GM12878 (cell line): ENCODE measurements around the gene RPL22L1.
A peak's percentile ranks its signal among the peaks of the same experiment; 100 is the strongest.

Experiments used
- EP300 ChIP-seq, 2 experiments: fragments of 150-350 bp in 1 of 2; IDR thresholded peaks; 2 replicates each; pipeline ENCODE4 v1.6.1; 2011 to 2012; ENCODE audit warnings: low read depth in 2 of 2, low read length in 2 of 2, borderline replicate concordance in 1 of 2, improper control_type of control experiment in 1 of 2, inconsistent platforms in 1 of 2; ENCODE audit not compliant: control insufficient read depth in 1 of 2
- FOXK2 ChIP-seq: fragments of 450-650 bp; IDR thresholded peaks from 2 replicates; pipeline ENCODE4 v1.6.1; 2017; ENCODE audit warnings: mild to moderate bottlenecking, moderate library complexity
- GABPA ChIP-seq: IDR thresholded peaks from 2 replicates; pipeline ENCODE4 v1.6.1; 2014; ENCODE audit warnings: antibody characterized with exemption, low read depth, mild to moderate bottlenecking, inconsistent platforms
- NR2C2 ChIP-seq: IDR thresholded peaks from 2 replicates; pipeline ENCODE4 v1.6.1; 2011; ENCODE audit warnings: borderline replicate concordance, low read depth; ENCODE audit not compliant: control insufficient read depth, insufficient read length
- POLR2A ChIP-seq: IDR thresholded peaks from 2 replicates; pipeline ENCODE4 v1.6.1; 2011; ENCODE audit warnings: low read depth, mild to moderate bottlenecking, low read length
- POLR2AphosphoS2 ChIP-seq: IDR thresholded peaks from 2 replicates; pipeline ENCODE4 v1.6.1; 2011; ENCODE audit warnings: low read depth, mild to moderate bottlenecking, low read length, improper control_type of control experiment, moderate library complexity
- SP1 ChIP-seq: IDR thresholded peaks from one replicate; pipeline ENCODE4 v1.6.1; 2011; ENCODE audit warnings: low read depth, low read length
- TAF1 ChIP-seq: IDR thresholded peaks from 2 replicates; pipeline ENCODE4 v1.6.1; 2011; ENCODE audit warnings: mild to moderate bottlenecking, low read depth, low read length, borderline replicate concordance
- YY1 ChIP-seq: IDR thresholded peaks from 2 replicates; pipeline ENCODE4 v1.6.1; 2011; ENCODE audit warnings: low read depth, mild to moderate bottlenecking, low read length
- TF ChIP-seq, protein P1 (sequence below): IDR thresholded peaks from 2 replicates; pipeline ENCODE4 v1.6.1; 2012; ENCODE audit warnings: low read depth, low read length, improper control_type of control experiment
- TF ChIP-seq, protein P2 (sequence below), 3 experiments: IDR thresholded peaks in 2 of 3; conservative IDR thresholded peaks in 1 of 3; 2 replicates each; pipeline ENCODE4 v1.5.1; 2011; ENCODE audit warnings: low read depth in 3 of 3, low read length in 3 of 3, mild to moderate bottlenecking in 3 of 3, control low read depth in 2 of 3, moderate library complexity in 2 of 3, inconsistent platforms in 1 of 3, mixed read lengths in 1 of 3; ENCODE audit not compliant: control insufficient read depth in 2 of 3, insufficient read depth in 1 of 3; ENCODE audit errors: extremely low read depth in 1 of 3

GRCh38 chr3:170869645-170870593 lies at the start of gene RPL22L1:
- TF ChIP-seq POLR2AphosphoS2, result peak; percentile 98
- peak; percentile 94 for TF ChIP-seq YY1
- peak in 1 of 2 experiments; percentile 14; a peak in 1 of 4 replicates for TF ChIP-seq EP300 (IDR thresholded peaks at IDR 0.05; ENCODE audit: borderline replicate concordance in 1 of 2, control insufficient read depth in 1 of 2, low read depth in 2 of 2, low read length in 2 of 2)
- TF ChIP-seq GABPA, result 0 out of 2 replicates have a peak, but pooled peaks have one; percentile 14
- no peak for TF ChIP-seq SP1
- TF ChIP-seq POLR2A, result peak; percentile 100
- TF ChIP-seq NR2C2, result no peak
- no peak for TF ChIP-seq FOXK2
- peak; percentile 97 for TF ChIP-seq TAF1
- TF ChIP-seq, protein P1, sequence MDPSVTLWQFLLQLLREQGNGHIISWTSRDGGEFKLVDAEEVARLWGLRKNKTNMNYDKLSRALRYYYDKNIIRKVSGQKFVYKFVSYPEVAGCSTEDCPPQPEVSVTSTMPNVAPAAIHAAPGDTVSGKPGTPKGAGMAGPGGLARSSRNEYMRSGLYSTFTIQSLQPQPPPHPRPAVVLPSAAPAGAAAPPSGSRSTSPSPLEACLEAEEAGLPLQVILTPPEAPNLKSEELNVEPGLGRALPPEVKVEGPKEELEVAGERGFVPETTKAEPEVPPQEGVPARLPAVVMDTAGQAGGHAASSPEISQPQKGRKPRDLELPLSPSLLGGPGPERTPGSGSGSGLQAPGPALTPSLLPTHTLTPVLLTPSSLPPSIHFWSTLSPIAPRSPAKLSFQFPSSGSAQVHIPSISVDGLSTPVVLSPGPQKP, result peak; percentile 57; the same call in 1 of the 2 replicates
- TF ChIP-seq, protein P2, sequence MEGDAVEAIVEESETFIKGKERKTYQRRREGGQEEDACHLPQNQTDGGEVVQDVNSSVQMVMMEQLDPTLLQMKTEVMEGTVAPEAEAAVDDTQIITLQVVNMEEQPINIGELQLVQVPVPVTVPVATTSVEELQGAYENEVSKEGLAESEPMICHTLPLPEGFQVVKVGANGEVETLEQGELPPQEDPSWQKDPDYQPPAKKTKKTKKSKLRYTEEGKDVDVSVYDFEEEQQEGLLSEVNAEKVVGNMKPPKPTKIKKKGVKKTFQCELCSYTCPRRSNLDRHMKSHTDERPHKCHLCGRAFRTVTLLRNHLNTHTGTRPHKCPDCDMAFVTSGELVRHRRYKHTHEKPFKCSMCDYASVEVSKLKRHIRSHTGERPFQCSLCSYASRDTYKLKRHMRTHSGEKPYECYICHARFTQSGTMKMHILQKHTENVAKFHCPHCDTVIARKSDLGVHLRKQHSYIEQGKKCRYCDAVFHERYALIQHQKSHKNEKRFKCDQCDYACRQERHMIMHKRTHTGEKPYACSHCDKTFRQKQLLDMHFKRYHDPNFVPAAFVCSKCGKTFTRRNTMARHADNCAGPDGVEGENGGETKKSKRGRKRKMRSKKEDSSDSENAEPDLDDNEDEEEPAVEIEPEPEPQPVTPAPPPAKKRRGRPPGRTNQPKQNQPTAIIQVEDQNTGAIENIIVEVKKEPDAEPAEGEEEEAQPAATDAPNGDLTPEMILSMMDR (IDR thresholded peaks at IDR 0.05 in 2 of 3, conservative IDR thresholded peaks at IDR 0.05 in 1 of 3; ENCODE audit: control insufficient read depth in 2 of 3, extremely low read depth in 1 of 3, insufficient read depth in 1 of 3, low read depth in 3 of 3, low read length in 3 of 3), result peak in 2 of 3 experiments; percentile 5 to 18; a peak in 1 of 6 replicates
